ENCODE measurements around the gene CFAP221. TPM values are rescaled to one million over a fixed set of nuclear protein-coding genes. Genes with fewer than 3 reads are reported as not detected.

Gene CFAP221
- total RNA-seq, 1 experiment from 2014 or later = 0.20 TPM

DNA sequence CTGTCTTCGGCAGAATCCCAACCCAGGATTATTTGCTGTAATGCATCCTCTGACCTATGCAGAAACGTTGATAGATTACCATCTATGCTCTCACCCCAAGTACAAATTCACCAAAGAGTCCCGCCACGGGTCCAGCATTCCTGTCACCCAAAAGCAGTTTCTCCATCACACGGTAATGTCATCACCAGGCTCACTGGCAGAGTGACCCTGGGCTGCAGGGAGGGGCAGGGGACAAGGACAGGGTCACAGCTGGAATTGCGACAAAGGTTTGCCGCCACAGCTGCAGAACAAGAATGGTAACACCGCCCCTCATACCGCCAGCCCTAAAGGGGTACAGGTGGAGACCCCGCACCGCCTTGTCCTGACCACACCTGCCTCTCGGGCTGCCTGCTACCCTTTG, 94.0 kb downstream of the CFAP221 start:
- no peak overlapping the region for H2BK12ac ChIP-seq (ENCODE audit: insufficient read length, low read depth, low read length)
- H2AK5ac ChIP-seq (ENCODE audit: insufficient read length, low read length) = no peak overlapping the region
- no peak overlapping the region for H3K23ac ChIP-seq (ENCODE audit: insufficient read length, low read depth, low read length)
- H3K79me1 ChIP-seq (ENCODE audit: insufficient read depth, low read depth, low read length, poor library complexity, severe bottlenecking) = no peaks in the 10 kb centered on the region
- no peak overlapping the region for H3K27ac ChIP-seq (ENCODE audit: insufficient read length, low read depth, low read length)
- no peak overlapping the region for H3K56ac ChIP-seq (ENCODE audit: insufficient read length, low read depth, low read length)
- no peak overlapping the region for H2BK15ac ChIP-seq (ENCODE audit: low read depth, low read length)
- no peaks in the 10 kb centered on the region for H3K27me3 ChIP-seq (ENCODE audit: insufficient read depth, low read length)
- no peak overlapping the region for H2BK20ac ChIP-seq (ENCODE audit: low read depth, low read length, poor library complexity, severe bottlenecking)
- DNase-seq = no peak
- no peaks in the 10 kb centered on the region for H4K20me1 ChIP-seq (ENCODE audit: control insufficient read depth, insufficient read depth, insufficient read length)
- no peak overlapping the region for H4K91ac ChIP-seq (ENCODE audit: insufficient read length, low read depth, low read length)
- no peaks in the 10 kb centered on the region; the same call in 1 of the 2 replicates for H3K4me1 ChIP-seq (ENCODE audit: insufficient read depth, low read length)
- no peak overlapping the region for H3K27ac Mint-ChIP-seq
- H3K27me3 Mint-ChIP-seq (ENCODE audit: low read depth) = peaks cover 33% of the 10 kb centered on the region
- H3K23me2 ChIP-seq (ENCODE audit: insufficient read length, low read depth, low read length, poor library complexity, severe bottlenecking) = no peaks in the 10 kb centered on the region
- H2BK120ac ChIP-seq (ENCODE audit: low read depth, low read length, poor library complexity, severe bottlenecking) = no peak overlapping the region
- H4K8ac ChIP-seq (replicated peaks; ENCODE audit: insufficient read length, low read depth, low read length) = no peak overlapping the region
- no CpG with 5 or more reads among the region's 12 CpGs for WGBS (ENCODE audit: extremely low coverage, insufficient read length, low lambda C conversion rate)
- H3T11ph ChIP-seq (ENCODE audit: low read length) = no peak overlapping the region
- H3K4me3 Mint-ChIP-seq = no peak overlapping the region
- H3K4ac ChIP-seq (ENCODE audit: low read depth, low read length) = no peak overlapping the region
- H3K18ac ChIP-seq (ENCODE audit: insufficient read length, low read depth, low read length) = no peak overlapping the region
- peaks cover 12 to 15% of the 10 kb centered on the region in 2 experiments for H3K4me1 Mint-ChIP-seq
- no peak overlapping the region for H3K4me2 ChIP-seq (ENCODE audit: insufficient read depth, insufficient read length, low read length)
- no peaks in the 10 kb centered on the region for H3K79me2 ChIP-seq (ENCODE audit: insufficient read depth, low read length)
- TF ChIP-seq, protein P1, sequence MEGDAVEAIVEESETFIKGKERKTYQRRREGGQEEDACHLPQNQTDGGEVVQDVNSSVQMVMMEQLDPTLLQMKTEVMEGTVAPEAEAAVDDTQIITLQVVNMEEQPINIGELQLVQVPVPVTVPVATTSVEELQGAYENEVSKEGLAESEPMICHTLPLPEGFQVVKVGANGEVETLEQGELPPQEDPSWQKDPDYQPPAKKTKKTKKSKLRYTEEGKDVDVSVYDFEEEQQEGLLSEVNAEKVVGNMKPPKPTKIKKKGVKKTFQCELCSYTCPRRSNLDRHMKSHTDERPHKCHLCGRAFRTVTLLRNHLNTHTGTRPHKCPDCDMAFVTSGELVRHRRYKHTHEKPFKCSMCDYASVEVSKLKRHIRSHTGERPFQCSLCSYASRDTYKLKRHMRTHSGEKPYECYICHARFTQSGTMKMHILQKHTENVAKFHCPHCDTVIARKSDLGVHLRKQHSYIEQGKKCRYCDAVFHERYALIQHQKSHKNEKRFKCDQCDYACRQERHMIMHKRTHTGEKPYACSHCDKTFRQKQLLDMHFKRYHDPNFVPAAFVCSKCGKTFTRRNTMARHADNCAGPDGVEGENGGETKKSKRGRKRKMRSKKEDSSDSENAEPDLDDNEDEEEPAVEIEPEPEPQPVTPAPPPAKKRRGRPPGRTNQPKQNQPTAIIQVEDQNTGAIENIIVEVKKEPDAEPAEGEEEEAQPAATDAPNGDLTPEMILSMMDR (conservative IDR thresholded peaks at IDR 0.05) = no peak
- no peak overlapping the region for H4K5ac ChIP-seq (ENCODE audit: insufficient read length, low read depth, low read length)
- no peaks in the 10 kb centered on the region for H3K36me3 Mint-ChIP-seq (ENCODE audit: insufficient read depth in 1 of 3, low read depth in 3 of 3)
- H2BK5ac ChIP-seq (ENCODE audit: insufficient read length, low read length) = no peak overlapping the region
- peaks cover 0 to 6% of the 10 kb centered on the region in 2 experiments; a peak in 1 of 5 replicates for H3K9me3 Mint-ChIP-seq
- no peak overlapping the region for H2AFZ ChIP-seq (ENCODE audit: low read length)
- no peaks in the 10 kb centered on the region for H3K9me3 ChIP-seq (ENCODE audit: control insufficient read depth, low read depth, low read length)
- H3K9ac ChIP-seq (ENCODE audit: extremely low read depth, insufficient read length, low read length) = no peak overlapping the region
- no peak overlapping the region for H3K14ac ChIP-seq (ENCODE audit: insufficient read depth, low read length)

All from H9 (cell line).